ENCODE results near the gene ANXA7.

Gene ANXA7

GRCh38 chr10:73366381-73367298 lies 47.2 kb downstream of the ANXA7 start:
- H3K4me3 ChIP-seq (ENCODE audit: severe bottlenecking) = no peak overlapping the region
- ATAC-seq (ENCODE audit: low read depth) = no peak
- no peak for DNase-seq (ENCODE audit: low spot score)
- peaks cover 29% of the 10 kb centered on the region for H3K36me3 ChIP-seq (ENCODE audit: low read depth)
- H3K27ac ChIP-seq (ENCODE audit: poor library complexity, severe bottlenecking) = no peak overlapping the region
- TF ChIP-seq CTCF (IDR thresholded peaks at IDR 0.05; ENCODE audit: poor library complexity, severe bottlenecking) = no peak
- no peaks in the 10 kb centered on the region for H3K9me3 ChIP-seq (ENCODE audit: severe bottlenecking)
- no peaks in the 10 kb centered on the region for H3K4me1 ChIP-seq (ENCODE audit: insufficient read depth, poor library complexity, severe bottlenecking)
- no peaks in the 10 kb centered on the region for H3K27me3 ChIP-seq (ENCODE audit: insufficient read depth, poor library complexity, severe bottlenecking)

- DNase-seq (ENCODE audit: low spot score) = no peak
- TF ChIP-seq CTCF (IDR thresholded peaks at IDR 0.05; ENCODE audit: poor library complexity, severe bottlenecking) = no peak
- no peaks in the 10 kb centered on the region for H3K4me1 ChIP-seq (ENCODE audit: insufficient read depth, poor library complexity, severe bottlenecking)
- H3K27ac ChIP-seq (ENCODE audit: poor library complexity, severe bottlenecking) = no peak overlapping the region
- peaks cover 21% of the 10 kb centered on the region for H3K36me3 ChIP-seq (ENCODE audit: low read depth)
- no peaks in the 10 kb centered on the region for H3K9me3 ChIP-seq (ENCODE audit: severe bottlenecking)
- H3K4me3 ChIP-seq (ENCODE audit: severe bottlenecking) = no peak overlapping the region
- no peak for ATAC-seq (ENCODE audit: low read depth)
- no peaks in the 10 kb centered on the region for H3K27me3 ChIP-seq (ENCODE audit: insufficient read depth, poor library complexity, severe bottlenecking)
These were observed 48.9 kb downstream of the ANXA7 start for GRCh38 chr10:73364964-73365363.

GRCh38 chr10:73359492-73359891 lies 54.4 kb downstream of the ANXA7 start:
- DNase-seq (ENCODE audit: low spot score) = no peak
- no peak for ATAC-seq (ENCODE audit: low read depth)
- Histone ChIP-seq H3K27ac (ENCODE audit: poor library complexity, severe bottlenecking) (no peak overlapping the region), H3K4me1 (ENCODE audit: insufficient read depth, poor library complexity, severe bottlenecking) (peaks cover 4% of the 10 kb centered on the region), H3K4me3 (ENCODE audit: severe bottlenecking) (no peak overlapping the region), H3K9me3 (ENCODE audit: severe bottlenecking) (no peaks in the 10 kb centered on the region), H3K36me3 (ENCODE audit: low read depth) (no peaks in the 10 kb centered on the region; the same call in 1 of the 2 replicates), H3K27me3 (ENCODE audit: insufficient read depth, poor library complexity, severe bottlenecking) (no peaks in the 10 kb centered on the region)
- no peak for TF ChIP-seq CTCF (IDR thresholded peaks at IDR 0.05; ENCODE audit: poor library complexity, severe bottlenecking)

- no peak within 1 kb of the TSS for H3K27ac ChIP-seq (ENCODE audit: poor library complexity, severe bottlenecking)
- H3K36me3 ChIP-seq (ENCODE audit: low read depth) = no peaks in the 10 kb centered on the region
- no peaks in the 10 kb centered on the region for H3K27me3 ChIP-seq (ENCODE audit: insufficient read depth, poor library complexity, severe bottlenecking)
- ATAC-seq (ENCODE audit: low read depth) = peak; percentile 92
- peak within 1 kb of the TSS; percentile 80 for H3K4me3 ChIP-seq (ENCODE audit: severe bottlenecking)
- peak; percentile 93 for DNase-seq (ENCODE audit: low spot score)
- H3K4me1 ChIP-seq (ENCODE audit: insufficient read depth, poor library complexity, severe bottlenecking) = peaks cover 4% of the 10 kb centered on the region
- TF ChIP-seq CTCF (IDR thresholded peaks at IDR 0.05; ENCODE audit: poor library complexity, severe bottlenecking) = no peak
- no peaks in the 10 kb centered on the region for H3K9me3 ChIP-seq (ENCODE audit: severe bottlenecking)
These were observed 55.3 kb downstream of the ANXA7 start, which contains the start of gene CFAP70 for GRCh38 chr10:73358331-73359279. Gene CFAP70 (minus strand): TSS chr10:73358864. CDS start chr10:73354796, 4,068 bp downstream.
